HG02840 (cell line): ENCODE data around the gene BZW2.
"Not testable (repeated sequence)": the region's sequence is repeated elsewhere in the genome, so short reads cannot be mapped to it uniquely, and the experiment has no call there.

Experiments
- ATAC-seq: cut with Tn5 transposase; IDR thresholded peaks from one replicate; pipeline ENCODE4 v1.9.1; 2021; ENCODE audit warnings: mild to moderate bottlenecking, moderate library complexity, moderate number of reproducible peaks; ENCODE audit not compliant: unreplicated experiment, low FRiP score

The BZW2 gene

GRCh38 chr7:16669581-16669980 is 23.6 kb downstream of the BZW2 start:
- no peak for ATAC-seq

DNA sequence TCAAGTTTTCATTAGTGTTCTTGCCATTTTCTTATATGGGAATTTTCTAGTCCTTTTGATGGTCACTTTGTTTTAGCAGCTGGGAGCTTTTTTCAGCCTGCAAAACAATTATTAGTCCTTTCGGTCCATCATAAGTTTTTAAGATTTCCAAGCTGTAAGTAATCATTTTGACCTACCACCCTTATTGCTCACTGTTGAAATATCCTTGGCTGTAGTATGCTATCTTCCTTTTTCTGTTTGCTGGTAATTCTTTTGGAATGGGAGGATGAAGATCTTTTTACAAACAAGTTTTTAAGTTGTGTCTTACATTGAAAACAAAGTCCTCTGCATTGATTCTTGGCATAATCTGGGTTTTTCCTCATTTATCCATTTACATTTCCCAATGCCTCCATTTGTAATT is 24.0 kb downstream of the BZW2 start:
- no peak for ATAC-seq

GRCh38 chr7:16670731-16671344 is 24.9 kb downstream of the BZW2 start:
- no peak for ATAC-seq

GRCh38 chr7:16671811-16672210 is 25.8 kb downstream of the BZW2 start:
- no peak for ATAC-seq

- no peak for ATAC-seq
Observed at GRCh38 chr7:16675277-16675676, 29.3 kb downstream of the BZW2 start.

- no peak for ATAC-seq
Observed at GRCh38 chr7:16677978-16678494, 32.1 kb downstream of the BZW2 start.

- ATAC-seq: not testable (repeated sequence)
Observed at GRCh38 chr7:16678645-16679566, 32.9 kb downstream of the BZW2 start.

GRCh38 chr7:16684935-16685334 is 39.0 kb downstream of the BZW2 start:
- no peak for ATAC-seq

DNA sequence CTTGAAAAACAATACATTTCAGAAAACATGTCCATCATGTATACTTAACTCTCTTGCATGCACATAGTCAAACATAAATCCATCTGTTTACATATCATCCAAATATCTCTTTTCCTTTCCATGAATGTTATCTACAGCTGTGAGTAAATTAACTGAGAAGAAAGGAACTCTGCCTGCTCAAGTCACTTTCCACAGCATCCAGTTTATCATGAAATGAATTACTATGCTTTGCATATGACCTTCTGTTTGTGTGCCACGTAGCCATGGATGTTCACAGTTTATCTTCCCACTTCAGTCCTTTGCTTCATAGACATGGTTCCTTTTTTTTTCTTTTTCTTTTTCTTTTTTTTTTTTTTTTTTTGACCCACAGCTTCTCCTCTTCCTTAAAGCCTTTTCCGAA is 39.6 kb downstream of the BZW2 start:
- ATAC-seq: no peak

DNA sequence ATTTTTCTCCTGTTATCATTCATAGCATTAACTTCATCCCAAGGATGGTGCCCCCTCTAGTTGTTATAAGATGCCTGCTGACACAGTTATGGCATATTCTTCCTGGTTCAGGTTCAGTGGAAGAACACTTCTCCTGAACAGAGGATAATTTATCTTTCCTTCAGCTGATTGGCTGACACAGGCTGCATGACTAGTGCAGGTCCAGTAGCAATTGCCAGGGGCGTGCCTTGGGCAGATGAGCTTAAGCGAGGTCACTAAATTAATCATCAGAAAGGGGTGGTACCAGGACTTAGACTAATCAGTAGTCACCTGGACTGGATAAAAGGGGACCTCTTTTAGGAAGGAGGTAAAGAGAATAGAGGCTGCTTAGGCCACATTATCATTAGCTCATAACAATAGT is 42.3 kb downstream of the BZW2 start:
- no peak for ATAC-seq

GRCh38 chr7:16691241-16691640 is 45.3 kb downstream of the BZW2 start:
- no peak for ATAC-seq

DNA sequence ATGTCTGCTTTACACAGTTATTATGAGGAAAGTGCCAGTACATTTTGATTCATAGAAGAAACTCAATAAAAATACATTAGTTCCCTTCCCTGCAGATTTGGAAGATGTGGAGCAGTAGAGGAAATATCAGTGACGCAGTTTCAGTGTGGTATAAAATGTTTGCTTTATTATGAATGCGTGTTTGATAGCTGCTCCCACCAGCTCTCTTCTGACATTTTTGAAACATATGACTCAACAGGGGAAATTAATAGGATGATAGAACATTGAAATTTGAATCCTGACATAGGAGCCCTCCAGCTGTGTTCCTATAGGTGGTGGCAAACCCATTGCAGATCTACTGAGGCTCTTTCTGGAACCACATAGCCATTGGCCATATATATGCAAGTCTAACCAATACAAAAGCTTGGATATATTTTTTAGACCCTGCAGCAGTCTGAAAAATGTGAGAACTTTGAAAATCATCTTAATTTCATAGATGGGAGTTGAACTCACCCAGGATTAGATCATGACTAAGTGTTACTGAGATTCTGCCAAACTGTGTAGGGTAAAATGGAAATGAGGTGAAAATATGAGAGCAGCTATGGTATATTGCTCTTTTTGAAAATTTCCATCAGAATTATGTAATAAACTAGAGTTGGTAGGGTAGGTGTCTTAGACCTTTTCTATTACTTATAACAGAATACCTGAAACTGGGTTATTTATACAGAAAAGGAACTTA is 47.8 kb downstream of the BZW2 start:
- ATAC-seq: no peak

- ATAC-seq: no peak
Observed at GRCh38 chr7:16694806-16695205, 48.8 kb downstream of the BZW2 start.

DNA sequence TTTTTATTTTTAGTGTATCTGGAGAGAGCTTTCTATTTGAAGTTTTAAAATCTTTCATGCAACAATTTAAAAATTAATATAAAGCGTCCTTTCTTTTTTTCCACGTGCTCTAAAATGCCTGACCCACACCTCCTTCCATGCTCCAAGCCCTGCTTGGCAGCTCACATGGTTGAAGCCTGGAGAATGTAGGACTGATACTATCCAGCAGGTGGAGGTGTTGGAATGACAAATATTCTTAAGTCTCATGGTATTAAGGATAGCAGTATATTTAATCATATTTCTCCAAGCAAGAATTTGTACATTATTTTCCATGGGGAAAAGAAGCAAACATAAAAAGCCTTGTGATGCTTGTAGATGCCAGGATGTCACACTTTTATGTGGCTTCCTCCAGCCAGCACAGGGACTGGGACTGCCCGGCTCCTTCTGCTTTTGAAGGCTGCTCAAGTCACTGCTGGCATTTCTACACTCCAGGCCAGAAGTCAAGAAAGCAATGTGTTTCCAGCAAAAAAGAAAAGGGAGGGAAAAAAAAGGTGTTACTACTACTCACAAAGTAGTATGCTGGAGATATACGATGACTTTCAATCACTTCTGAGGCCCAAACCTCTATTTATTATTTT is 49.7 kb downstream of the BZW2 start:
- ATAC-seq: no peak

DNA sequence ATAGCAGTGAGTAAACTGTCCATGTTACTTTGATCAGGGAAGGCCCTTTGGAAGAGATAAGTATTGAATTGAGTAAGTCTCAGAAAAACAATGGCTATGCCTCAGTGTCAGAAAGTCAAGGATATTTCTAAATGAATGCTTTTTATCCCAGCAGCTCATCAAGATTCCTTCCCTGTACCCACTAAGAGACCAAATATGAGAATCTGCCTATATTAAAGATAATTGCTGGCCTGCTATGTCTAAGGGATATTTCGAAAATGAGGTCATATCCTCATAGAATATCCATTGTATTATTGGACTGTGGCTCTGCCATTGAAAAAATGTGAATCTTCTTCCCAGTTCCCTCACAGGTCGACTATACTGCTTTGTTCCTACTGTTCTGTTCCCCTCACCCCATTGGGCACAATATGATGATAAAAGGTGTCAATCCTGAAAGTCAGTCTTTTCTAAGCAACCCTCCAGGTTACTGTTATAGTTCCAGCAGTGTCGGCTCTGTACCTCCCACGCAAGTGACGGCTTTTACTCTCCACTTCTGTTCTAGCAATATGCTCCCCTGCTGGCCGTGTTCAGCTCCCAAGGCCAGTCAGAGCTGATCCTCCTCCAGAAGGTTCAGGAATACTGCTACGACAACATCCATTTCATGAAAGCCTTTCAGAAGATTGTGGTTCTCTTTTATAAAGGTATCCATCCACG is 51.7 kb downstream of the BZW2 start:
- ATAC-seq: no peak

- ATAC-seq: no peak
Observed at GRCh38 chr7:16698200-16698905, 52.4 kb downstream of the BZW2 start.

- ATAC-seq: no peak
Observed at GRCh38 chr7:16702441-16702840, 56.5 kb downstream of the BZW2 start.

- ATAC-seq: no peak
Observed at GRCh38 chr7:16708511-16708910, 62.5 kb downstream of the BZW2 start.

GRCh38 chr7:16708980-16709379 is 63.0 kb downstream of the BZW2 start:
- ATAC-seq: no peak
